Stomach (tissue), 9 donors: ENCODE measurements around the gene ASH1L. TPM values are rescaled to one million over a fixed set of nuclear protein-coding genes. Genes with fewer than 3 reads are reported as not detected.

Source experiments
- DNase-seq, 2 donors: peaks; one replicate each; pipeline versions ENCODE4 v3.0.0 to v3.0.0-alpha.2; 2013 to 2019
- H3K27ac ChIP-seq, 5 donors: fragments of 200-600 bp in 4 of 5; sonication (generic) in 4 of 5; one replicate each; pipeline ENCODE4 v1.5.1; 2013 to 2019; ENCODE audit warnings: mild to moderate bottlenecking in 1 of 5, moderate library complexity in 1 of 5
- H3K27me3 ChIP-seq, 3 donors: fragments of 200-600 bp; sonication (generic); one replicate each; pipeline ENCODE4 v1.5.1; 2017 to 2019; ENCODE audit warnings: mixed run types in 1 of 3
- H3K36me3 ChIP-seq, 4 donors: fragments of 200-600 bp; sonication (generic); 1 replicate in 3 of 4; 2 replicates in 1 of 4; pipeline ENCODE4 v1.5.1; 2016 to 2019
- H3K4me1 ChIP-seq, 4 donors: fragments of 200-600 bp; sonication (generic); one replicate each; pipeline ENCODE4 v1.5.1; 2016 to 2019
- H3K4me3 ChIP-seq, 4 donors: fragments of 200-600 bp; sonication (generic) in 3 of 4; one replicate each; pipeline ENCODE4 v1.5.1; 2016 to 2019; ENCODE audit warnings: mild to moderate bottlenecking in 1 of 4
- H3K9me3 ChIP-seq, 4 donors: fragments of 200-600 bp; sonication (generic); one replicate each; pipeline ENCODE4 v1.5.1; 2016 to 2019
- EP300 ChIP-seq: sonication (generic); formaldehyde crosslinking; IDR thresholded peaks from one replicate; pipeline ENCODE4 v1.6.1; 2017; ENCODE audit warnings: antibody characterized with exemption
- POLR2A ChIP-seq, 4 donors: fragments of 450-650 bp; IDR thresholded peaks; one replicate each; pipeline ENCODE4 v1.6.1; 2016; ENCODE audit warnings: antibody characterized with exemption in 4 of 4, control low read depth in 2 of 4, mild to moderate bottlenecking in 1 of 4, moderate library complexity in 1 of 4
- POLR2AphosphoS5 ChIP-seq, 3 donors: sonication (generic); formaldehyde crosslinking; IDR thresholded peaks; one replicate each; pipeline ENCODE4 v1.6.1; 2016; ENCODE audit warnings: antibody characterized with exemption in 3 of 3
- WGBS, 5 donors: extraction: QIAGEN DNeasy Blood & Tissue Kit in 3 of 5; methylation state at CpG; one replicate each; pipeline versions ENCODE4 v1.1.5 to v1.1.7; 2013 to 2018; 5-methylcytosine and 5-hydroxymethylcytosine counted together
- intact Hi-C: fragments of 100-400 bp; cut with DNase I; formaldehyde crosslinking; loops from one replicate; pipeline ENCODE4 v1.15.1; 2023; ENCODE audit warnings: low total_unique reads
- polyA plus RNA-seq, 3 donors: library from polyadenylated mRNA; stranded (reverse); fragments of 200-250 nt; gene quantifications; one replicate each; pipeline ENCODE4 v1.2.3, GENCODE V29; 2013
- total RNA-seq, 5 donors: library from RNA; depleted of rRNA; stranded (reverse); fragments of >200 nt; gene quantifications; one replicate each; pipeline versions ENCODE4 v1.1.0 to v1.2.3, GENCODE V29; 2014 to 2016
- TF ChIP-seq, protein P1 (sequence below), 7 experiments: fragments of 450-650 bp in 4 of 7; fragments of 200-600 bp in 3 of 7; sonication (generic) in 3 of 7; IDR thresholded peaks; one replicate each; pipeline ENCODE4 v1.5.1; 2016 to 2019; ENCODE audit warnings: antibody characterized with exemption in 7 of 7, control low read depth in 2 of 7, mild to moderate bottlenecking in 1 of 7
- donor health status: healthy with polysubstance abuse.
- donor health status: Bipolar disorder and iron deficiency.
- donor health status: healthy.

Gene ASH1L
- total and polyA plus RNA-seq, 8 donors, result 3.0 to 69.4 (median 34.3) TPM

- Histone ChIP-seq H3K9me3 (no peaks in the 10 kb centered on the region), H3K4me3 (no peak overlapping the region), H3K27ac (no peak overlapping the region), H3K36me3 (peaks cover 6 to 19% (median 15%) of the 10 kb centered on the region in 4 donors), H3K27me3 (no peaks in the 10 kb centered on the region), H3K4me1 (peaks cover 0 to 35% (median 15%) of the 10 kb centered on the region in 4 donors)
- intact Hi-C loops, result no loop called here
- TF ChIP-seq POLR2AphosphoS5 (IDR thresholded peaks at IDR 0.05), result no peak
- TF ChIP-seq POLR2A (IDR thresholded peaks at IDR 0.05), result no peak
- TF ChIP-seq, protein P1, sequence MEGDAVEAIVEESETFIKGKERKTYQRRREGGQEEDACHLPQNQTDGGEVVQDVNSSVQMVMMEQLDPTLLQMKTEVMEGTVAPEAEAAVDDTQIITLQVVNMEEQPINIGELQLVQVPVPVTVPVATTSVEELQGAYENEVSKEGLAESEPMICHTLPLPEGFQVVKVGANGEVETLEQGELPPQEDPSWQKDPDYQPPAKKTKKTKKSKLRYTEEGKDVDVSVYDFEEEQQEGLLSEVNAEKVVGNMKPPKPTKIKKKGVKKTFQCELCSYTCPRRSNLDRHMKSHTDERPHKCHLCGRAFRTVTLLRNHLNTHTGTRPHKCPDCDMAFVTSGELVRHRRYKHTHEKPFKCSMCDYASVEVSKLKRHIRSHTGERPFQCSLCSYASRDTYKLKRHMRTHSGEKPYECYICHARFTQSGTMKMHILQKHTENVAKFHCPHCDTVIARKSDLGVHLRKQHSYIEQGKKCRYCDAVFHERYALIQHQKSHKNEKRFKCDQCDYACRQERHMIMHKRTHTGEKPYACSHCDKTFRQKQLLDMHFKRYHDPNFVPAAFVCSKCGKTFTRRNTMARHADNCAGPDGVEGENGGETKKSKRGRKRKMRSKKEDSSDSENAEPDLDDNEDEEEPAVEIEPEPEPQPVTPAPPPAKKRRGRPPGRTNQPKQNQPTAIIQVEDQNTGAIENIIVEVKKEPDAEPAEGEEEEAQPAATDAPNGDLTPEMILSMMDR (IDR thresholded peaks at IDR 0.05), result no peak
- TF ChIP-seq EP300, result no peak
- no peak for DNase-seq
- WGBS, 5 donors, result 76 to 94% (median 86%) methylated on average over 5 of the region's 5 CpGs
These were observed 98.5 kb downstream of the ASH1L start for GRCh38 chr1:155463865-155464650.

- intact Hi-C loops, result no loop called here
- no peak for TF ChIP-seq POLR2A (IDR thresholded peaks at IDR 0.05)
- TF ChIP-seq, protein P1 (IDR thresholded peaks at IDR 0.05), result no peak
- TF ChIP-seq EP300, result no peak
- no peak for TF ChIP-seq POLR2AphosphoS5 (IDR thresholded peaks at IDR 0.05)
- Histone ChIP-seq H3K36me3 (peaks cover 7 to 57% (median 47%) of the 10 kb centered on the region in 4 donors), H3K27ac (no peak overlapping the region), H3K9me3 (no peaks in the 10 kb centered on the region), H3K27me3 (no peaks in the 10 kb centered on the region), H3K4me3 (no peak overlapping the region), H3K4me1 (peaks cover 4 to 18% (median 11%) of the 10 kb centered on the region in 4 donors)
- 70 to 83% (median 79%) methylated on average over 4 of the region's 4 CpGs for WGBS, 5 donors
- DNase-seq, result no peak
These were observed 104.5 kb downstream of the ASH1L start for GRCh38 chr1:155458111-155458510.

GRCh38 chr1:155457266-155457665 is 105.3 kb downstream of the ASH1L start:
- no peaks in the 10 kb centered on the region for H3K9me3 ChIP-seq
- intact Hi-C loops, result no loop called here
- peaks cover 4 to 18% (median 11%) of the 10 kb centered on the region in 4 donors for H3K4me1 ChIP-seq
- H3K4me3 ChIP-seq, result no peak overlapping the region
- H3K36me3 ChIP-seq, result peaks cover 7 to 62% (median 53%) of the 10 kb centered on the region in 4 donors
- no peak overlapping the region for H3K27ac ChIP-seq
- 91 to 97% (median 92%) methylated on average over 2 of the region's 2 CpGs for WGBS, 5 donors
- no peak for DNase-seq
- H3K27me3 ChIP-seq, result no peaks in the 10 kb centered on the region
- no peak for TF ChIP-seq POLR2AphosphoS5 (IDR thresholded peaks at IDR 0.05)
- no peak for TF ChIP-seq EP300
- TF ChIP-seq POLR2A (IDR thresholded peaks at IDR 0.05), result no peak
- TF ChIP-seq, protein P1 (IDR thresholded peaks at IDR 0.05), result no peak

- no peak overlapping the region for H3K4me3 ChIP-seq
- peaks cover 8 to 70% (median 59%) of the 10 kb centered on the region in 4 donors for H3K36me3 ChIP-seq
- H3K27ac ChIP-seq, result no peak overlapping the region
- H3K4me1 ChIP-seq, result peaks cover 4 to 18% (median 11%) of the 10 kb centered on the region in 4 donors
- DNase-seq, result peak in 1 of 2 donors; percentile 26
- WGBS, 5 donors, result 37 to 73% (median 57%) methylated on average over 1 of the region's 1 CpG
- H3K9me3 ChIP-seq, result no peaks in the 10 kb centered on the region
- TF ChIP-seq, protein P1 (IDR thresholded peaks at IDR 0.05), result no peak
- TF ChIP-seq POLR2A (IDR thresholded peaks at IDR 0.05) (no peak), POLR2AphosphoS5 (IDR thresholded peaks at IDR 0.05) (no peak), EP300 (no peak)
- no peaks in the 10 kb centered on the region for H3K27me3 ChIP-seq
- intact Hi-C loops, result no loop called here
These were observed 106.9 kb downstream of the ASH1L start for GRCh38 chr1:155455588-155456195.
